ENCODE results near the gene FAN1. TPM values are rescaled to one million over a fixed set of nuclear protein-coding genes. Genes with fewer than 3 reads are reported as not detected.

FAN1 gene
- total RNA-seq, 1 experiment from 2014 or later = 10.9 TPM

DNA sequence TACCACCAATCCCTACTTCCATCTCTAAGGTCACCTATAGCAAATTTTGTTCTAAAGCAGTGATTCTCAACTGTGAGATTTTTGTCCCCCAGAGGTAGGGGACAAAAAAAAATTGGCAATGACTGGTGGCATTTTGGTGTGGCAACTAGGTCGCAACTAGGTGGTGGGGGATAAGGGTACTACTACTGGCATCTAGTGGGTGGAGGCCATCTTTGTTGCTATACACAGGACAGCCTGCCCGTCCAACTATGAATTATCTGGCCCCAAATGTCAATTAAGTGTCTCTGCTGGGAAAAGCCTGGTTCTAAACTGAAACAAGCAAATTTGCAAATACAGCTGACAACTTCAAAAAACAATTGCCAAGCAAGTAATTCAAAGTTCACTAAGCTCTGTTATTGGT is 86.3 kb downstream of the FAN1 start:
- Histone ChIP-seq H3K27ac (no peak overlapping the region), H3K36me3 (peaks cover 38% of the 10 kb centered on the region), H3K4me3 (peak overlapping the region; percentile 100), H3K4me1 (replicated peaks) (peaks cover 22% of the 10 kb centered on the region), H3K9me3 (replicated peaks) (peaks cover 9% of the 10 kb centered on the region), H3K27me3 (replicated peaks) (no peaks in the 10 kb centered on the region)
- DNase-seq (ENCODE audit: low read depth in 1 of 2, low spot score in 2 of 2) = no peak

DNA sequence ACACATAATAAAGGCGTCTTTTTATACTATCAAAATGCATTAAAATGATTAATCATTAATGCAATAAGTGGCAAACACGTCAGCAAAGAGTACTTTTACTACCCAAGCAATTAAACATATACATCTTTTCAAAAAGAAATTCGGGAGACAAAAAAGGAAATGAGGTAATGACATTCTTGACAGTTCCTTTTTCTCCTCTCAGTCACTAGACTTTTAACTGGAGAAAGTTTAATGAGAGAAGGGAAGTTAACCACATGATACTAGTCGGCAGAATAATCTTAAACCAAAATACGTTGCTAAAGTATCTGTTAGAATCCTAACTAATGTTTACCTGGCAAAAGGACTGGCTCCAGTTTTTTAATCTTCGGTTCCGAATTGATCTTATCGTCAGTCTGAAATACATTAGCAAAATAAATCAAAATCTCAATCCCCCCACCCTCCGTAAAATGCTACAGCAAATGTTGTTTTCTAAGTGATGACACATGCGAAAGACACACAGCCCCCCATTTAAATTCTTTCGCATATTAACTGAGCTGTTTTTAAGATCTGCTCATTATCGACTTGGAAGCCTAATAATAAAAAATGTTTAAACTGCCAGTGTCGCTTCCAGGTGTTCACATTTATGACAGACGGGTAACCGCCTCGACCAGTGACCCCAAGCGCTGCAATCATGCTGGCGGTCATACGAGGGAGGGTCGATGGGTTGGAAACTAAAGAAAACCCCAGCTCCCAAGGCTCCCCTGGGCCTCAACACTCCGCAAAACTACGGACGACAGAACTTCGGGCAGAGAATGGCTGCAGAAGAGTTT is 86.9 kb downstream of the FAN1 start:
- DNase-seq (ENCODE audit: low read depth in 1 of 2, low spot score in 2 of 2) = no peak
- Histone ChIP-seq H3K36me3 (peaks cover 32% of the 10 kb centered on the region), H3K9me3 (replicated peaks) (peaks cover 9% of the 10 kb centered on the region), H3K27ac (peak overlapping the region; percentile 97), H3K27me3 (replicated peaks) (no peaks in the 10 kb centered on the region), H3K4me1 (replicated peaks) (peaks cover 16% of the 10 kb centered on the region), H3K4me3 (peak overlapping the region; percentile 100)

DNA sequence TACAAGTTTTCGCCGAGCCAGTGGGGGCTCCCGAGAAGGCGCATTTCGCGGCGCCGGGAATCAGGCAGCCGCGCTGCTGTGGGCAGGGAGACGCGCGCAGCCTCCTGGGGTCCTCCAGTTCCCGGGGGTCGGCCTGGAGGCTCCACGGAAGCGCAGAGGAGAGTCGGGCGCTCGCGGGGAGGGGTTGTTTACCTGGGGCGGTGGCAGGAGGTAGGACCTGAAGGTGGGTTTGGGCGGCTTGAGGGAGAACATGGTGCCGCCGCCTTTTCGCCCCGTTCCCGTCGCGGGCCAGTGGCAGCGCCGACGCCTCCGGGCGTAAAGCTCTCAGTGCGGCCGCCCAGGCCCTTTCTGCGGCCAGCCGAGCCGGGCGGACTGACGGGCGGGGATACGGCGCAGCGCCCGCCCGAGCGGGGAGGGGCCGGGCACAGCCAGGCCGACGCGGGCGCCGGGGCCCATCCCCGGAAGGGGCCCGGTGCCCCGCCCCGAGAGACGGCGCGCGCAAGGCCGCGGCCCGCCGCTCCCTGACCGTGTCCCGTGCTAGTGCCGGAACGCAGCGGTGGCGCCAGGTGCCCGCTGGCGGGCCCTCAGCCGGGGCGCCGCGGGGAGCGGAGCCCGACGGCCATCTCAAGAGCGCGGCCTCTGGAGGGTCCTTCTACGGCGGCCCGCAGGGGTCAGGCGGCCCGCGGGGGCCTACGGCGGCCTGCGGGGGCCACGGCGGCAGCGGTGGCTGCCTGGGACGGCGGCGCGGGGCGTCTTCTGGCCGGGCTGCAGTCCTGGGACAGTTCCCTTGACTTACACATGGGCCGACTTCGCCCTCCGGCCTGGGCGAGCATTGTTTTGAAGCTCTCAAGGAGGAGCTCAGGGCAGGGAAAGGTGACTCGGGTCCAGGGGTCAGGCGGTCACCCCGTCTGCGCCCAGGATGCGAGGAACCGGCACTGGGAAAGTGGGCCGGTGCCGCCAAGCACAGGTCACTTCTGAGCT is 87.8 kb downstream of the FAN1 start, which contains the start of gene MTMR10:
MTMR10 (minus strand) TSS at position 374 of the 981 bp plus-strand sequence; CDS start at position 252, 122 bp downstream.
- peaks cover 13% of the 10 kb centered on the region for H3K4me1 ChIP-seq (replicated peaks)
- H3K27me3 ChIP-seq (replicated peaks) = no peaks in the 10 kb centered on the region
- H3K27ac ChIP-seq = peak within 1 kb of the TSS; percentile 97
- H3K9me3 ChIP-seq (replicated peaks) = peaks cover 9% of the 10 kb centered on the region
- peaks cover 25% of the 10 kb centered on the region for H3K36me3 ChIP-seq
- H3K4me3 ChIP-seq = peak within 1 kb of the TSS; percentile 100
- DNase-seq (ENCODE audit: low read depth in 1 of 2, low spot score in 2 of 2) = peak; percentile 71 to 77

DNA sequence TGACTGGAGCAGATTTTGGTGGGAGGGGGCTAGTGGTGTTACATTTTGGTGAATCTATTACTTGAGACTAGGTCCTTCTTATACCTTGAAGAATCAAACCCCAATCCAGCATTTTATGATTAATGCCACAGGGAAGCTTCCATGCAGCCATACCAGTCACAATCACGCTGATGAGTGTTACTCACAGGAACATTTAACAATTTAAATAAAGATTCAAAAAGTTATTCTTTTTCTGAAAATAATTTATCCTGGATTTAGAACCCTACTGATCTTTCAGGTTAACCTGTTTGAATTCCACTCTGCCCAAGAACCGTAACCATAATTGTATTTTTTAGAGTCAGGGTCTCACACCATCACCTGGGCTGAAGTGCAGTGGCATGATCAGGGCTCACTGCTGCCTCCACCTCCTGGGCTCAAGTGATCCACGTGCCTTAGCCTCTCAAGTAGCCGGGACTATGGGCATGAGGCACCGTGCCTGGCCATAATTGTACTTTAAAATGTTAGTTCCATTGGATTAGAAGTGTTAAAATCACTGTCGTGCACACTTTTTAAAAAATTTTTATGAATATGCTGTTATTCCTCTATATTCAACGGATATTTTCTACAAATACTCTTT is 88.6 kb downstream of the FAN1 start:
- Histone ChIP-seq H3K36me3 (peaks cover 21% of the 10 kb centered on the region), H3K4me3 (peak overlapping the region; percentile 100), H3K4me1 (replicated peaks) (peaks cover 13% of the 10 kb centered on the region), H3K27ac (peak overlapping the region; percentile 97), H3K9me3 (replicated peaks) (peaks cover 9% of the 10 kb centered on the region), H3K27me3 (replicated peaks) (no peaks in the 10 kb centered on the region)
- no peak for DNase-seq (ENCODE audit: low read depth in 1 of 2, low spot score in 2 of 2)

Other genes with a start within 250 kb of the FAN1 start
- 20.2 and 22.4 TPM in 2 replicates for gene MTMR10, start 87.7 kb downstream of the FAN1 start, total RNA-seq (2014; rRNA removed; shearing (Covaris generic))
- 0.08 TPM in 1 of 2 replicates, not detected in the other for gene TRPM1, start 197.8 kb downstream of the FAN1 start, total RNA-seq (2014; rRNA removed; shearing (Covaris generic))

Measured in SJSA1 (cell line).